Hepatocyte (in vitro differentiated cells): ENCODE results near the gene PLXNC1. TPM values are rescaled to one million over a fixed set of nuclear protein-coding genes. Genes with fewer than 3 reads are reported as not detected.

Experiments
- DNase-seq: peaks from one replicate; pipeline ENCODE4 v3.0.0-alpha.2; 2016; ENCODE audit warnings: low spot score
- H2AFZ ChIP-seq: fragments of 200-600 bp; sonication (generic); 2 replicates; pipeline ENCODE4 v1.6.0; 2016; ENCODE audit warnings: antibody characterized with exemption, mild to moderate bottlenecking
- H3K27ac ChIP-seq: fragments of 200-600 bp; sonication (generic); 2 replicates; pipeline ENCODE4 v1.5.1; 2016; ENCODE audit warnings: mild to moderate bottlenecking
- H3K27me3 ChIP-seq: fragments of 200-600 bp; sonication (generic); 2 replicates; pipeline ENCODE4 v1.6.1; 2016
- H3K36me3 ChIP-seq: fragments of 200-600 bp; sonication (generic); replicated peaks from 2 replicates; pipeline ENCODE4 v1.5.1; 2016; ENCODE audit warnings: low read depth; ENCODE audit not compliant: insufficient read depth
- H3K4me1 ChIP-seq: fragments of 200-600 bp; sonication (generic); 2 replicates; pipeline ENCODE4 v1.5.1; 2016; ENCODE audit warnings: mild to moderate bottlenecking, moderate library complexity; ENCODE audit not compliant: insufficient read depth
- H3K4me2 ChIP-seq: fragments of 200-600 bp; sonication (generic); 2 replicates; pipeline ENCODE4 v1.6.0; 2016
- H3K4me3 ChIP-seq: fragments of 200-600 bp; sonication (generic); 2 replicates; pipeline ENCODE4 v1.5.1; 2016; ENCODE audit warnings: mild to moderate bottlenecking
- H3K79me2 ChIP-seq: fragments of 200-600 bp; sonication (generic); 2 replicates; pipeline ENCODE4 v1.6.0; 2017; ENCODE audit warnings: mild to moderate bottlenecking
- H3K9me2 ChIP-seq: fragments of 200-600 bp; sonication (generic); replicated peaks from 2 replicates; pipeline ENCODE4 v1.6.0; 2017; ENCODE audit warnings: mild to moderate bottlenecking; ENCODE audit not compliant: insufficient read depth
- H3K9me3 ChIP-seq: fragments of 200-600 bp; sonication (generic); 2 replicates; pipeline ENCODE4 v1.5.1; 2016; ENCODE audit warnings: low read depth, mild to moderate bottlenecking
- H4K20me1 ChIP-seq: fragments of 200-600 bp; sonication (generic); 2 replicates; pipeline ENCODE4 v1.6.0; 2016; ENCODE audit warnings: mild to moderate bottlenecking; ENCODE audit not compliant: insufficient read depth, poor library complexity, severe bottlenecking
- EZH2 ChIP-seq: fragments of 200-600 bp; sonication (generic); IDR thresholded peaks from 2 replicates; pipeline ENCODE4 v1.6.1; 2016; ENCODE audit warnings: antibody characterized with exemption, mild to moderate bottlenecking, borderline replicate concordance
- EZH2phosphoT487 ChIP-seq: fragments of 200-600 bp; sonication (generic); IDR thresholded peaks from one replicate; pipeline ENCODE4 v1.6.1; 2018; ENCODE audit warnings: antibody characterized with exemption, mild to moderate bottlenecking, low read depth, moderate library complexity; ENCODE audit not compliant: unreplicated experiment, severe bottlenecking
- WGBS: methylation state at CpG from one replicate; pipeline ENCODE4 v1.1.6; 2016; ENCODE audit warnings: low lambda C conversion rate; ENCODE audit errors: missing lambda C conversion rate; 5-methylcytosine and 5-hydroxymethylcytosine counted together
- polyA plus RNA-seq: library from polyadenylated mRNA; unstranded; fragments of >200 nt; fragmentation: Nextera tagmentation; extraction: Ambion mirVana; gene quantifications from 2 replicates; pipeline ENCODE4 v1.2.1, GENCODE V29; 2016
- total RNA-seq: library from RNA; depleted of rRNA; stranded (reverse); fragments of >200 nt; gene quantifications from 2 replicates; pipeline ENCODE4 v1.2.3, GENCODE V29; 2014
- TF ChIP-seq, protein P1 (sequence below): fragments of 200-600 bp; sonication (generic); IDR thresholded peaks from 2 replicates; pipeline ENCODE4 v1.5.1; 2016; ENCODE audit warnings: antibody characterized with exemption, mild to moderate bottlenecking; ENCODE audit not compliant: poor library complexity

PLXNC1 gene
- total and polyA plus RNA-seq, 2 experiments from 2014 or later: 6.7 to 23.2 TPM

GRCh38 chr12:94248582-94248981 lies 100.2 kb downstream of the PLXNC1 start:
- Histone ChIP-seq H3K27ac (no peak overlapping the region), H4K20me1 (no peaks in the 10 kb centered on the region), H2AFZ (no peak overlapping the region), H3K79me2 (no peaks in the 10 kb centered on the region), H3K9me2 (no peaks in the 10 kb centered on the region), H3K9me3 (no peaks in the 10 kb centered on the region), H3K4me3 (no peak overlapping the region), H3K36me3 (no peaks in the 10 kb centered on the region), H3K4me2 (no peak overlapping the region), H3K27me3 (no peaks in the 10 kb centered on the region), H3K4me1 (no peaks in the 10 kb centered on the region)
- 73% methylated on average over 7 of the region's 7 CpGs for WGBS
- TF ChIP-seq, protein P1, sequence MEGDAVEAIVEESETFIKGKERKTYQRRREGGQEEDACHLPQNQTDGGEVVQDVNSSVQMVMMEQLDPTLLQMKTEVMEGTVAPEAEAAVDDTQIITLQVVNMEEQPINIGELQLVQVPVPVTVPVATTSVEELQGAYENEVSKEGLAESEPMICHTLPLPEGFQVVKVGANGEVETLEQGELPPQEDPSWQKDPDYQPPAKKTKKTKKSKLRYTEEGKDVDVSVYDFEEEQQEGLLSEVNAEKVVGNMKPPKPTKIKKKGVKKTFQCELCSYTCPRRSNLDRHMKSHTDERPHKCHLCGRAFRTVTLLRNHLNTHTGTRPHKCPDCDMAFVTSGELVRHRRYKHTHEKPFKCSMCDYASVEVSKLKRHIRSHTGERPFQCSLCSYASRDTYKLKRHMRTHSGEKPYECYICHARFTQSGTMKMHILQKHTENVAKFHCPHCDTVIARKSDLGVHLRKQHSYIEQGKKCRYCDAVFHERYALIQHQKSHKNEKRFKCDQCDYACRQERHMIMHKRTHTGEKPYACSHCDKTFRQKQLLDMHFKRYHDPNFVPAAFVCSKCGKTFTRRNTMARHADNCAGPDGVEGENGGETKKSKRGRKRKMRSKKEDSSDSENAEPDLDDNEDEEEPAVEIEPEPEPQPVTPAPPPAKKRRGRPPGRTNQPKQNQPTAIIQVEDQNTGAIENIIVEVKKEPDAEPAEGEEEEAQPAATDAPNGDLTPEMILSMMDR: no peak
- TF ChIP-seq EZH2: no peak
- no peak for DNase-seq

DNA sequence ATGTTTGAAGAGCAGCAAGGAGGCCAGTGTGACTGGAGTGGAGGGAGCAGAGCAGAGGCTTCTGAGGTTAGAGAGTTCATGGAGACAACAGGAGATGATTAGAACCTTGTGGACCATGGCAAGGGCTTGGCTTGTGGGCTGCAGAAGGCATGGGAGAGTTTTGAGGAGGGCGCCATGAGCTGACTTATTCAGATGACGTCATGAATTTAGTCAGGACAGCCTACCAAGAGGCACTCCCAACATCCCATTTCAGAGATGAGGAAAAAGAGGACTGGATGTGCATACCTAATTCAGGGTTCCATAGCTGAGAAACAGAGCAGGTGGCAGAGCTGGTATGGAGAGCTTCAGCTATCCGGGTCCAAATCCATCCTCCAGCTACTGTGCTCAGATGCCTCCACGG lies 101.8 kb downstream of the PLXNC1 start:
- Histone ChIP-seq H2AFZ (no peak overlapping the region), H3K27ac (no peak overlapping the region), H4K20me1 (no peaks in the 10 kb centered on the region), H3K36me3 (no peaks in the 10 kb centered on the region), H3K4me3 (no peak overlapping the region), H3K27me3 (no peaks in the 10 kb centered on the region), H3K9me2 (no peaks in the 10 kb centered on the region), H3K79me2 (no peaks in the 10 kb centered on the region), H3K4me2 (no peak overlapping the region), H3K9me3 (no peaks in the 10 kb centered on the region), H3K4me1 (no peaks in the 10 kb centered on the region)
- 91% methylated on average over 4 of the region's 4 CpGs for WGBS
- DNase-seq: no peak
- TF ChIP-seq EZH2phosphoT487: no peak
- no peak for TF ChIP-seq EZH2
- TF ChIP-seq, protein P1: no peak

GRCh38 chr12:94254270-94254669 lies 105.9 kb downstream of the PLXNC1 start:
- Histone ChIP-seq H3K9me3 (no peaks in the 10 kb centered on the region), H3K79me2 (no peaks in the 10 kb centered on the region), H4K20me1 (no peaks in the 10 kb centered on the region), H3K4me2 (no peak overlapping the region), H3K4me3 (no peak overlapping the region), H3K9me2 (no peaks in the 10 kb centered on the region), H3K27me3 (no peaks in the 10 kb centered on the region), H3K27ac (peak overlapping the region; percentile 30), H3K4me1 (no peaks in the 10 kb centered on the region), H2AFZ (no peak overlapping the region), H3K36me3 (no peaks in the 10 kb centered on the region)
- DNase-seq: no peak
- WGBS: 68% methylated on average over 4 of the region's 4 CpGs
- TF ChIP-seq EZH2 (no peak), EZH2phosphoT487 (no peak)
- TF ChIP-seq, protein P1: no peak

GRCh38 chr12:94255006-94255405 lies 106.6 kb downstream of the PLXNC1 start:
- H3K9me2 ChIP-seq: no peaks in the 10 kb centered on the region
- no peak overlapping the region for H3K4me2 ChIP-seq
- no peaks in the 10 kb centered on the region for H4K20me1 ChIP-seq
- H3K4me3 ChIP-seq: no peak overlapping the region
- no peaks in the 10 kb centered on the region for H3K36me3 ChIP-seq
- WGBS: 87% methylated on average over 3 of the region's 3 CpGs
- no peaks in the 10 kb centered on the region for H3K9me3 ChIP-seq
- H3K27ac ChIP-seq: no peak overlapping the region
- H3K27me3 ChIP-seq: no peaks in the 10 kb centered on the region
- TF ChIP-seq, protein P1: no peak
- TF ChIP-seq EZH2phosphoT487 (no peak), EZH2 (no peak)
- H3K4me1 ChIP-seq: no peaks in the 10 kb centered on the region
- H2AFZ ChIP-seq: no peak overlapping the region
- DNase-seq: no peak
- no peaks in the 10 kb centered on the region for H3K79me2 ChIP-seq
